Chondrocyte (in vitro differentiated cells): ENCODE results near the gene PCDHGA6. TPM values are rescaled to one million over a fixed set of nuclear protein-coding genes. Genes with fewer than 3 reads are reported as not detected.
"Not testable (repeated sequence)": the region's sequence is repeated elsewhere in the genome, so short reads cannot be mapped to it uniquely, and the experiment has no call there.

Experiments
- DNase-seq: peaks from one replicate; pipeline ENCODE4 v3.0.0; 2021; ENCODE audit warnings: mixed read lengths, low spot score
- H3K27ac Mint-ChIP-seq: one replicate; pipeline ENCODE4 v1.8.0; 2021; ENCODE audit warnings: mild to moderate bottlenecking, moderate library complexity, mixed read lengths; ENCODE audit not compliant: unreplicated experiment
- H3K27me3 Mint-ChIP-seq: 2 replicates; pipeline ENCODE4 v1.8.0; 2021; ENCODE audit warnings: low read depth, mixed read lengths
- H3K36me3 Mint-ChIP-seq: 2 replicates; pipeline ENCODE4 v1.8.0; 2021; ENCODE audit warnings: low read depth, mixed read lengths
- H3K4me1 Mint-ChIP-seq: 2 replicates; pipeline ENCODE4 v1.8.0; 2021; ENCODE audit warnings: low read depth, mild to moderate bottlenecking, mixed read lengths
- H3K4me3 Mint-ChIP-seq: one replicate; pipeline ENCODE4 v1.8.0; 2021; ENCODE audit warnings: mild to moderate bottlenecking, moderate library complexity, mixed read lengths; ENCODE audit not compliant: unreplicated experiment
- H3K9me3 Mint-ChIP-seq: 2 replicates; pipeline ENCODE4 v1.8.0; 2021; ENCODE audit warnings: low read depth, mixed read lengths
- total RNA-seq: library from RNA; stranded (reverse); gene quantifications from 3 replicates; pipeline ENCODE4 v1.2.1, GENCODE V29; 2021
- TF ChIP-seq, protein P1 (sequence below): fragments of 200-600 bp; sonication (generic); IDR thresholded peaks from 2 replicates; pipeline ENCODE4 v1.5.0; 2021; ENCODE audit warnings: antibody characterized with exemption, mild to moderate bottlenecking, moderate library complexity

Gene PCDHGA6
- total RNA-seq, 1 donor from 2014 or later: 0.45 TPM

GRCh38 chr5:141417494-141418172 lies 43.9 kb downstream of the PCDHGA6 start, which contains the start of gene PCDHGB7:
TSS of gene PCDHGB7 (plus strand) at chr5:141417677. CDS start at chr5:141417860, 183 bp downstream.
- DNase-seq, H3K27me3 Mint-ChIP-seq, H3K27ac Mint-ChIP-seq: not testable (repeated sequence)
- TF ChIP-seq, protein P1, sequence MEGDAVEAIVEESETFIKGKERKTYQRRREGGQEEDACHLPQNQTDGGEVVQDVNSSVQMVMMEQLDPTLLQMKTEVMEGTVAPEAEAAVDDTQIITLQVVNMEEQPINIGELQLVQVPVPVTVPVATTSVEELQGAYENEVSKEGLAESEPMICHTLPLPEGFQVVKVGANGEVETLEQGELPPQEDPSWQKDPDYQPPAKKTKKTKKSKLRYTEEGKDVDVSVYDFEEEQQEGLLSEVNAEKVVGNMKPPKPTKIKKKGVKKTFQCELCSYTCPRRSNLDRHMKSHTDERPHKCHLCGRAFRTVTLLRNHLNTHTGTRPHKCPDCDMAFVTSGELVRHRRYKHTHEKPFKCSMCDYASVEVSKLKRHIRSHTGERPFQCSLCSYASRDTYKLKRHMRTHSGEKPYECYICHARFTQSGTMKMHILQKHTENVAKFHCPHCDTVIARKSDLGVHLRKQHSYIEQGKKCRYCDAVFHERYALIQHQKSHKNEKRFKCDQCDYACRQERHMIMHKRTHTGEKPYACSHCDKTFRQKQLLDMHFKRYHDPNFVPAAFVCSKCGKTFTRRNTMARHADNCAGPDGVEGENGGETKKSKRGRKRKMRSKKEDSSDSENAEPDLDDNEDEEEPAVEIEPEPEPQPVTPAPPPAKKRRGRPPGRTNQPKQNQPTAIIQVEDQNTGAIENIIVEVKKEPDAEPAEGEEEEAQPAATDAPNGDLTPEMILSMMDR: peak; percentile 42
- Mint-ChIP-seq H3K4me3 (peak within 1 kb of the TSS; percentile 38), H3K9me3 (peaks cover 57% of the 10 kb centered on the region), H3K36me3 (peaks cover 65% of the 10 kb centered on the region), H3K4me1 (peaks cover 10% of the 10 kb centered on the region)

GRCh38 chr5:141419074-141419880 lies 45.6 kb downstream of the PCDHGA6 start:
- no peak overlapping the region for H3K27ac Mint-ChIP-seq
- no peak for DNase-seq
- H3K9me3 Mint-ChIP-seq: peaks cover 56% of the 10 kb centered on the region
- H3K4me3 Mint-ChIP-seq: no peak overlapping the region
- no peaks in the 10 kb centered on the region for H3K4me1 Mint-ChIP-seq
- no peaks in the 10 kb centered on the region for H3K27me3 Mint-ChIP-seq
- H3K36me3 Mint-ChIP-seq: peaks cover 63% of the 10 kb centered on the region
- TF ChIP-seq, protein P1: no peak

DNA sequence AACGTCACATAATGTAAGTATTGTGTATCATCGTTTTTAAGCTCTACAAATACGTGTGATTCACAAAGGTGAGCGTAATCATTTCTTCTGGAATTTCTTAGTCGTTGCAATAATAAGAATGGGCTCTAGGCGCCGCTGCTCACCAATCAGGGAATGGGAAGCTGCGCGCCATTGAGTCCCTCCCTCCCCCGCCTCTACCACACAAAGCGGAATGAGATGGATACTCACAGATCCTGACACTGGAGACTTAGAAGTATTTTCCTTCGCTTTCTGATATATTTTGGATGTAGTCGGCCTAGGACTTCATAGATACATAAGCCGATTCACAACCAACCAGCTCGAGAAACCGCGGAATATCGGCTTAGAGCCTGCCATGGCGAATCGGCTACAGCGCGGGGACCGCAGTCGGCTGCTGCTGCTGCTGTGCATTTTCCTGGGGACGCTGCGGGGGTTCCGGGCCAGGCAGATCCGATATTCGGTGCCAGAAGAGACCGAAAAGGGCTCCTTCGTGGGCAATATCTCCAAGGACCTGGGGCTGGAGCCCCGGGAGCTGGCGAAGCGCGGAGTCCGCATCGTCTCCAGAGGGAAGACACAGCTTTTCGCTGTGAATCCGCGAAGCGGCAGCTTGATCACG lies 47.3 kb downstream of the PCDHGA6 start, which contains the start of gene PCDHGA11:
PCDHGA11 (plus strand) TSS at position 197 of the 634 bp plus-strand sequence; CDS start at position 374, 177 bp downstream.
- no peak for DNase-seq
- H3K36me3 Mint-ChIP-seq: peaks cover 64% of the 10 kb centered on the region
- H3K27ac Mint-ChIP-seq: no peak within 1 kb of the TSS
- no peaks in the 10 kb centered on the region for H3K27me3 Mint-ChIP-seq
- TF ChIP-seq, protein P1: peak; percentile 13
- H3K4me1 Mint-ChIP-seq: no peaks in the 10 kb centered on the region
- H3K4me3 Mint-ChIP-seq: no peak within 1 kb of the TSS
- H3K9me3 Mint-ChIP-seq: peaks cover 61% of the 10 kb centered on the region

- Mint-ChIP-seq H3K27ac (no peak overlapping the region), H3K4me1 (no peaks in the 10 kb centered on the region), H3K27me3 (no peaks in the 10 kb centered on the region), H3K4me3 (no peak overlapping the region), H3K9me3 (peaks cover 63% of the 10 kb centered on the region), H3K36me3 (peaks cover 63% of the 10 kb centered on the region)
- TF ChIP-seq, protein P1: no peak
- no peak for DNase-seq
Observed at GRCh38 chr5:141421489-141421855, 47.8 kb downstream of the PCDHGA6 start.

DNA sequence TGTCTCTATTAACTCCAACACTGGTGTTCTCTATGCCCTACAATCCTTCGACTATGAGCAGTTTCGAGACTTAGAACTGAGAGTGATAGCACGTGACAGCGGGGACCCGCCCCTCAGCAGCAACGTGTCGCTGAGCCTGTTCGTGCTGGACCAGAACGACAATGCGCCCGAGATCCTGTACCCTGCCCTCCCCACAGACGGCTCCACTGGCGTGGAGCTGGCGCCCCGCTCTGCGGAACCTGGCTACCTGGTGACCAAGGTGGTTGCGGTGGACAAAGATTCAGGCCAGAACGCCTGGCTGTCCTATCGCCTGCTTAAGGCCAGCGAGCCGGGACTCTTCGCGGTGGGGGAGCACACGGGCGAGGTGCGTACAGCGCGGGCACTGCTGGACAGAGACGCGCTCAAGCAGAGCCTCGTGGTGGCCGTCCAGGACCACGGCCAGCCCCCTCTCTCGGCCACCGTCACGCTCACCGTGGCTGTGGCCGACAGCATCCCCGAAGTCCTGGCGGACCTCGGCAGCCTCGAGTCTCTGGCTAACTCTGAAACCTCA lies 49.1 kb downstream of the PCDHGA6 start:
- no peak overlapping the region for H3K27ac Mint-ChIP-seq
- H3K27me3 Mint-ChIP-seq: no peaks in the 10 kb centered on the region
- H3K4me1 Mint-ChIP-seq: no peaks in the 10 kb centered on the region
- TF ChIP-seq, protein P1: no peak
- peaks cover 67% of the 10 kb centered on the region for H3K36me3 Mint-ChIP-seq
- DNase-seq: no peak
- H3K4me3 Mint-ChIP-seq: no peak overlapping the region
- H3K9me3 Mint-ChIP-seq: peaks cover 66% of the 10 kb centered on the region
